Left lung (tissue), 10 donors: ENCODE results near the gene DPYSL5. TPM values are rescaled to one million over a fixed set of nuclear protein-coding genes. Genes with fewer than 3 reads are reported as not detected.

Experiments
- ATAC-seq: fragments of 200-7000 bp; cut with Tn5 transposase; one replicate; pipeline ENCODE4 v1.9.1; 2020; ENCODE audit warnings: moderate library complexity
- DNase-seq, 4 donors: peaks; one replicate each; pipeline ENCODE4 v3.0.0-alpha.2; 2013 to 2020
- H3K27ac ChIP-seq, 2 donors: fragments of 200-600 bp; sonication (generic) in 1 of 2; one replicate each; pipeline versions ENCODE4 v1.5.0 to v1.8.0; 2020 to 2021
- H3K27me3 ChIP-seq, 2 donors: fragments of 200-600 bp; sonication (generic) in 1 of 2; one replicate each; pipeline versions ENCODE4 v1.5.0 to v1.8.0; 2020 to 2021
- H3K36me3 ChIP-seq, 2 donors: fragments of 200-600 bp; sonication (generic) in 1 of 2; one replicate each; pipeline versions ENCODE4 v1.5.0 to v1.8.0; 2020 to 2021
- H3K4me1 ChIP-seq, 2 donors: fragments of 200-600 bp; one replicate each; pipeline ENCODE4 v1.8.0; 2021
- H3K4me3 ChIP-seq, 2 donors: fragments of 200-600 bp; sonication (generic) in 1 of 2; one replicate each; pipeline versions ENCODE4 v1.5.0 to v1.8.0; 2020 to 2021; ENCODE audit warnings: mild to moderate bottlenecking in 1 of 2
- H3K9me3 ChIP-seq, 2 donors: fragments of 200-600 bp; sonication (generic) in 1 of 2; one replicate each; pipeline versions ENCODE4 v1.5.0 to v1.8.0; 2020 to 2021
- CTCF ChIP-seq, 2 donors: fragments of 200-600 bp; sonication (generic) in 1 of 2; IDR thresholded peaks; one replicate each; pipeline versions ENCODE4 v1.5.0 to v1.8.0; 2021; ENCODE audit warnings: antibody characterized with exemption in 2 of 2
- intact Hi-C, 2 donors: fragments of 100-400 bp; cut with DNase I; formaldehyde crosslinking; loops; one replicate each; pipeline versions ENCODE4 v1.11.2 to v1.14.2; 2022
- polyA plus RNA-seq, 6 donors: library from polyadenylated mRNA; unstranded; fragments of 120-200 nt; gene quantifications; one replicate each; pipeline ENCODE4 v1.2.1, GENCODE V29; 2013; ENCODE audit not compliant: insufficient read length in 6 of 6
- total RNA-seq, 2 donors: library from RNA; stranded (reverse); fragmentation: NEBNext Ultra II Directional; extraction: Animal tissue kit (Norgen Biotek cat#: 25700); gene quantifications; one replicate each; pipeline ENCODE4 v1.2.1, GENCODE V29; 2021
- donor health status: DM: no; HTN: yes; CAD: no.
- donor health status: DM: no; HTN: no; CAD: no.

DPYSL5 gene
- total and polyA plus RNA-seq, 8 donors = 0.07 to 0.37 (median 0.23) TPM; not detected in 2

DNA sequence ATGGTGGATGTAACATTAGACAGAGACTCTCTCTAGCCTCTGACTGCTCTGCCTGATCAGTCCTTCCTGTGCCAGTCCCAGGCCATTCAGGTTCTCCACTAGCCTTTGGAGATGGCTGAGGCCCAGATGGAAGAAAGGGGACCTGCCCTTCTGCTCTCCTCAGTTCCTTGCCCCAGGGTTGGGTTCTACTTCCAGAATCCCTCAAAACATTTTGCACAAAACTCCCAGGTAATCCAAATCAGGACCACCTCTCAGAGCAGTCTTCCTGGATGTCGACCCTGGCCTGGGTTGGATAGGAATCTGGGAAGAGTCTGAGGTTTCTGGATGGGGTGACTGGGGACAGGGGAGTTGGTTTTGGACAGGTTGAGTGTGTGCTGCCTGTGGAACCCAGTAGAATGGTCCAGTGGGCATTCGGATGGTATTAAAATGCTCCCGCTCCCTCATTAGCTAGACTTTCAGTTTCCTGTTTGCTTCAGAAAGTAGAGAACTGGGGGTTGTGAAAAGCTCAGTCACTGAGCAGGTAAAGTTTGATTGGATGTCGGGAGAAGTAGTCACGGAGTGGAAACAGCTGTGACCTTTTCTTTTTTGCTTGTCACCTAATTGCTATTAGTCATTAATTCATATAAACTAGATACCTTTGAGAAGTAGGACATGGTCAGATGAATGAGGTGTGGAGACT, 37.9 kb downstream of the DPYSL5 start:
- Histone ChIP-seq H3K4me3 (no peak overlapping the region), H3K4me1 (peaks cover 0 to 4% of the 10 kb centered on the region in 2 donors), H3K9me3 (no peaks in the 10 kb centered on the region), H3K36me3 (no peaks in the 10 kb centered on the region), H3K27me3 (peaks cover 0 to 5% of the 10 kb centered on the region in 2 donors), H3K27ac (no peak overlapping the region)
- no peak for TF ChIP-seq CTCF (IDR thresholded peaks at IDR 0.05)
- intact Hi-C loops = no loop called here
- DNase-seq (no peak), ATAC-seq (no peak)

GRCh38 chr2:26886736-26887135, 38.8 kb downstream of the DPYSL5 start:
- Histone ChIP-seq H3K27me3 (no peaks in the 10 kb centered on the region), H3K4me3 (no peak overlapping the region), H3K36me3 (no peaks in the 10 kb centered on the region), H3K9me3 (no peaks in the 10 kb centered on the region), H3K27ac (peak overlapping the region in 1 of 2 donors; percentile 29), H3K4me1 (peaks cover 0 to 4% of the 10 kb centered on the region in 2 donors)
- intact Hi-C loops = no loop called here
- no peak for TF ChIP-seq CTCF (IDR thresholded peaks at IDR 0.05)
- no peak for ATAC-seq
- DNase-seq = no peak

- TF ChIP-seq CTCF (IDR thresholded peaks at IDR 0.05) = no peak
- no peak overlapping the region for H3K4me3 ChIP-seq
Observed at GRCh38 chr2:26887151-26887550, 39.2 kb downstream of the DPYSL5 start.

GRCh38 chr2:26889796-26890195, 41.9 kb downstream of the DPYSL5 start:
- Histone ChIP-seq H3K9me3 (peaks cover 0 to 6% of the 10 kb centered on the region in 2 donors), H3K36me3 (no peaks in the 10 kb centered on the region), H3K27ac (no peak overlapping the region), H3K4me3 (no peak overlapping the region), H3K27me3 (no peaks in the 10 kb centered on the region), H3K4me1 (peaks cover 0 to 4% of the 10 kb centered on the region in 2 donors)
- ATAC-seq = no peak
- no peak for DNase-seq
- no peak for TF ChIP-seq CTCF (IDR thresholded peaks at IDR 0.05)
- intact Hi-C loops = no loop called here

More at GRCh38 chr2:26887151-26887550, 39.2 kb downstream of the DPYSL5 start:
- Histone ChIP-seq H3K27me3 (no peaks in the 10 kb centered on the region), H3K4me1 (peaks cover 0 to 4% of the 10 kb centered on the region in 2 donors), H3K36me3 (no peaks in the 10 kb centered on the region), H3K9me3 (no peaks in the 10 kb centered on the region), H3K27ac (peak overlapping the region in 1 of 2 donors; percentile 29)
- ATAC-seq (no peak), DNase-seq (no peak)
- intact Hi-C loops = no loop called here

- no peak overlapping the region for H3K4me3 ChIP-seq
- no peak for DNase-seq
- H3K9me3 ChIP-seq = peaks cover 0 to 12% of the 10 kb centered on the region in 2 donors
- H3K4me1 ChIP-seq = peaks cover 0 to 4% of the 10 kb centered on the region in 2 donors
- ATAC-seq = no peak
- H3K27me3 ChIP-seq = no peaks in the 10 kb centered on the region
- no peak overlapping the region for H3K27ac ChIP-seq
- intact Hi-C loops = no loop called here
- H3K36me3 ChIP-seq = no peaks in the 10 kb centered on the region
- no peak for TF ChIP-seq CTCF (IDR thresholded peaks at IDR 0.05)
Observed at GRCh38 chr2:26890341-26891000, 42.5 kb downstream of the DPYSL5 start.
